Chondrocyte (in vitro differentiated cells): ENCODE measurements around the gene ACOXL. TPM values are rescaled to one million over a fixed set of nuclear protein-coding genes. Genes with fewer than 3 reads are reported as not detected.

ENCODE experiments used
- DNase-seq: peaks from one replicate; pipeline ENCODE4 v3.0.0; 2021; ENCODE audit warnings: mixed read lengths, low spot score
- H3K27ac Mint-ChIP-seq: one replicate; pipeline ENCODE4 v1.8.0; 2021; ENCODE audit warnings: mild to moderate bottlenecking, moderate library complexity, mixed read lengths; ENCODE audit not compliant: unreplicated experiment
- H3K27me3 Mint-ChIP-seq: 2 replicates; pipeline ENCODE4 v1.8.0; 2021; ENCODE audit warnings: low read depth, mixed read lengths
- H3K36me3 Mint-ChIP-seq: 2 replicates; pipeline ENCODE4 v1.8.0; 2021; ENCODE audit warnings: low read depth, mixed read lengths
- H3K4me1 Mint-ChIP-seq: 2 replicates; pipeline ENCODE4 v1.8.0; 2021; ENCODE audit warnings: low read depth, mild to moderate bottlenecking, mixed read lengths
- H3K4me3 Mint-ChIP-seq: one replicate; pipeline ENCODE4 v1.8.0; 2021; ENCODE audit warnings: mild to moderate bottlenecking, moderate library complexity, mixed read lengths; ENCODE audit not compliant: unreplicated experiment
- H3K9me3 Mint-ChIP-seq: 2 replicates; pipeline ENCODE4 v1.8.0; 2021; ENCODE audit warnings: low read depth, mixed read lengths
- total RNA-seq: library from RNA; stranded (reverse); gene quantifications from 3 replicates; pipeline ENCODE4 v1.2.1, GENCODE V29; 2021
- TF ChIP-seq, protein P1 (sequence below): fragments of 200-600 bp; sonication (generic); IDR thresholded peaks from 2 replicates; pipeline ENCODE4 v1.5.0; 2021; ENCODE audit warnings: antibody characterized with exemption, mild to moderate bottlenecking, moderate library complexity

Gene ACOXL
- total RNA-seq, 1 donor from 2014 or later, result not detected

DNA sequence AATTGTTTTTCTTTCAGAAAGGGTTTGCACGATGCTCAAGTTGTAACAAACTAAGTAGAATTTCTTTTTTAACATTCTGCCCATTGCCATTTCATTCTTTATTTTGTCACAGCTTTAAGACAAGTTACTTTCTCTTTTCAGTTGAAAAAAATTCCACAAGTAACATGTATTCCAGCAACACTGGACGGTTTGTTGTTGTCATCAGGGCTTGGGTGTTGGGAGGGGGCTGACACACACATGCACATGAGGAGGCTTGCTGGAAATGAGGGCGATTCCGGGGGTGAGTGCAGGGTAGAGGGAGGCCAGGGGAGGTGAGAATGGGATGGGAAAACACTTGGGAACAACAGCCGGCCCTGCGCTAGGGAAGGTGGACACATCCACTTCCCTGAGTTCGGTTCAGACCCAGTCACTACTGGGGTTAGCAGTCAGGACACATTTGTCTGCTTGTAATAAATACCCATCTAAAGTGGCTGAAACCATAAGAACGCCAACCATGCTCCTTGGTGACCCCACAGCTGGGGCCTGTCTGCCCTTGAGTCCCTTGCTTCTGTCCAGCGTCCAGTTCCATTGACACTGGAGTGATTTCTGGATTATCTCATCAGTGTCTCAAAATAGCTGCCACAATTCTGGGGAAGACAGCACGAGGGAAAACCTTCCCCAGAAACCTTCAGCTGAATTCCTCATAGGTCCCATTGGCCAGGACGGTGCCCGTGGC, 246.5 kb downstream of the ACOXL start:
- no peaks in the 10 kb centered on the region for H3K36me3 Mint-ChIP-seq
- no peak for DNase-seq
- H3K4me1 Mint-ChIP-seq, result no peaks in the 10 kb centered on the region
- no peaks in the 10 kb centered on the region for H3K9me3 Mint-ChIP-seq
- TF ChIP-seq, protein P1, sequence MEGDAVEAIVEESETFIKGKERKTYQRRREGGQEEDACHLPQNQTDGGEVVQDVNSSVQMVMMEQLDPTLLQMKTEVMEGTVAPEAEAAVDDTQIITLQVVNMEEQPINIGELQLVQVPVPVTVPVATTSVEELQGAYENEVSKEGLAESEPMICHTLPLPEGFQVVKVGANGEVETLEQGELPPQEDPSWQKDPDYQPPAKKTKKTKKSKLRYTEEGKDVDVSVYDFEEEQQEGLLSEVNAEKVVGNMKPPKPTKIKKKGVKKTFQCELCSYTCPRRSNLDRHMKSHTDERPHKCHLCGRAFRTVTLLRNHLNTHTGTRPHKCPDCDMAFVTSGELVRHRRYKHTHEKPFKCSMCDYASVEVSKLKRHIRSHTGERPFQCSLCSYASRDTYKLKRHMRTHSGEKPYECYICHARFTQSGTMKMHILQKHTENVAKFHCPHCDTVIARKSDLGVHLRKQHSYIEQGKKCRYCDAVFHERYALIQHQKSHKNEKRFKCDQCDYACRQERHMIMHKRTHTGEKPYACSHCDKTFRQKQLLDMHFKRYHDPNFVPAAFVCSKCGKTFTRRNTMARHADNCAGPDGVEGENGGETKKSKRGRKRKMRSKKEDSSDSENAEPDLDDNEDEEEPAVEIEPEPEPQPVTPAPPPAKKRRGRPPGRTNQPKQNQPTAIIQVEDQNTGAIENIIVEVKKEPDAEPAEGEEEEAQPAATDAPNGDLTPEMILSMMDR, result no peak
- no peak overlapping the region for H3K27ac Mint-ChIP-seq
- H3K27me3 Mint-ChIP-seq, result peaks cover 12% of the 10 kb centered on the region
- H3K4me3 Mint-ChIP-seq, result no peak overlapping the region

GRCh38 chr2:110979471-110980338, 247.3 kb downstream of the ACOXL start:
- no peaks in the 10 kb centered on the region for H3K4me1 Mint-ChIP-seq
- H3K36me3 Mint-ChIP-seq, result no peaks in the 10 kb centered on the region
- peaks cover 13% of the 10 kb centered on the region for H3K27me3 Mint-ChIP-seq
- no peak overlapping the region for H3K27ac Mint-ChIP-seq
- TF ChIP-seq, protein P1, result no peak
- H3K9me3 Mint-ChIP-seq, result no peaks in the 10 kb centered on the region
- no peak overlapping the region for H3K4me3 Mint-ChIP-seq
- no peak for DNase-seq

DNA sequence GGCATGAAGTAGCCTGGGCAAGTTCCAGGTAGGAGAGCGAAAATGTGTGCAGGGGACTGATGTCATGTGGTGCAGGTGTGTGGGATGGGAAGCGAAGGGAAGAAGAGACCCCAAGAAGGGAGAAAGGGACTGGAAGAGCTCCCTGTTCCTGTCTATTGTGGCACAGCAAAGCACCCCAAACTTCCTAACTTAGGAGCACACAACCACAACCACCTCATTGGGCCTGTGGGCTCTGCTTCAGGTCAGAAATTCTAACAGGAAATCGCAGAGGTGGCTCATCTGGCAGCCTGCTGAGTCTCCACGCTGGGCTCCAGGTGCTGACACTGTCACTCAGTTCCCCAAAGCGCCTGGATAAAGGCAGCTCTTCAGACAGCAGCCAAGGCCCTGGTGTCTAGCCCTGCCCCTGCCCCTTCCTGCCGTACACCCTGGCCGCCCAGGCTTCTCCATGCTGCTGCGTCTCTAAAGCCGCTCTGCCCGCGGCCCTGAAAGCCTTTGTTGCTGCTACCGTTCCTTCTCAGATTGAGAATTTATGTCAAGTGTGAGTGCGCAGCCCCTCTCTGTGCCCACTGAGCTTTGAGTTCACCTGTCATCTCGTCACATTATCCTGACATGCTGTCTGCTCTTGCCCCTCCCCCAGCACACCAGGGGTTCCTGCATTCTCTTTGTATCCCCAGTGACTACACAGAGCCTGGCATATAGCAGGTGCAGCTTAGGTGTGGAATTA, 248.1 kb downstream of the ACOXL start:
- H3K36me3 Mint-ChIP-seq, result no peaks in the 10 kb centered on the region
- TF ChIP-seq, protein P1, result no peak
- no peak overlapping the region for H3K27ac Mint-ChIP-seq
- H3K9me3 Mint-ChIP-seq, result no peaks in the 10 kb centered on the region
- no peak for DNase-seq
- no peaks in the 10 kb centered on the region for H3K4me1 Mint-ChIP-seq
- H3K4me3 Mint-ChIP-seq, result no peak overlapping the region
- peaks cover 12% of the 10 kb centered on the region for H3K27me3 Mint-ChIP-seq

- peaks cover 14% of the 10 kb centered on the region for H3K27me3 Mint-ChIP-seq
- no peaks in the 10 kb centered on the region for H3K36me3 Mint-ChIP-seq
- H3K9me3 Mint-ChIP-seq, result no peaks in the 10 kb centered on the region
- TF ChIP-seq, protein P1, result no peak
- H3K27ac Mint-ChIP-seq, result no peak overlapping the region
- H3K4me1 Mint-ChIP-seq, result no peaks in the 10 kb centered on the region
- no peak overlapping the region for H3K4me3 Mint-ChIP-seq
- no peak for DNase-seq
These were observed 250.8 kb downstream of the ACOXL start for GRCh38 chr2:110983133-110983532.
